HG03175 (cell line): ENCODE data around the gene LZTFL1.

ENCODE experiments used
- ATAC-seq: cut with Tn5 transposase; IDR thresholded peaks from one replicate; pipeline ENCODE4 v1.9.1; 2021; ENCODE audit warnings: mild to moderate bottlenecking, moderate library complexity; ENCODE audit not compliant: unreplicated experiment

The LZTFL1 gene

GRCh38 chr3:45787551-45787950 lies 54.4 kb downstream of the LZTFL1 start:
- ATAC-seq = no peak

GRCh38 chr3:45786801-45787495 lies 55.0 kb downstream of the LZTFL1 start:
- no peak for ATAC-seq

GRCh38 chr3:45785605-45786150 lies 56.2 kb downstream of the LZTFL1 start:
- no peak for ATAC-seq

GRCh38 chr3:45783667-45784066 lies 58.3 kb downstream of the LZTFL1 start:
- ATAC-seq = no peak

- ATAC-seq = no peak
These were observed 59.5 kb downstream of the LZTFL1 start for GRCh38 chr3:45782381-45782780.

- ATAC-seq = no peak
These were observed 60.1 kb downstream of the LZTFL1 start for GRCh38 chr3:45781841-45782240.

- ATAC-seq = no peak
These were observed 60.6 kb downstream of the LZTFL1 start for GRCh38 chr3:45781271-45781670.

GRCh38 chr3:45779746-45780735 lies 61.9 kb downstream of the LZTFL1 start:
- ATAC-seq = no peak

- ATAC-seq = no peak
These were observed 63.1 kb downstream of the LZTFL1 start for GRCh38 chr3:45778761-45779201.

- ATAC-seq = no peak
These were observed 64.1 kb downstream of the LZTFL1 start for GRCh38 chr3:45777746-45778386.

- no peak for ATAC-seq
These were observed 64.7 kb downstream of the LZTFL1 start for GRCh38 chr3:45777111-45777745.

GRCh38 chr3:45776611-45777010 lies 65.3 kb downstream of the LZTFL1 start:
- no peak for ATAC-seq

GRCh38 chr3:45776301-45776595 lies 65.7 kb downstream of the LZTFL1 start:
- ATAC-seq = no peak

GRCh38 chr3:45775571-45776300 lies 66.2 kb downstream of the LZTFL1 start:
- ATAC-seq = no peak

GRCh38 chr3:45774581-45775521 lies 67.1 kb downstream of the LZTFL1 start:
- ATAC-seq = no peak

GRCh38 chr3:45773714-45774449 lies 68.0 kb downstream of the LZTFL1 start:
- ATAC-seq = no peak
